NCI-H526 (cell line): ENCODE results near the gene SPIN1.
"Not testable (repeated sequence)": the region's sequence is repeated elsewhere in the genome, so short reads cannot be mapped to it uniquely, and the experiment has no call there.

Source experiments
- DNase-seq, 2 experiments: peaks; one replicate each; lab custom pipeline; 2025; lab: John Stamatoyannopoulos, UW

The SPIN1 gene

DNA sequence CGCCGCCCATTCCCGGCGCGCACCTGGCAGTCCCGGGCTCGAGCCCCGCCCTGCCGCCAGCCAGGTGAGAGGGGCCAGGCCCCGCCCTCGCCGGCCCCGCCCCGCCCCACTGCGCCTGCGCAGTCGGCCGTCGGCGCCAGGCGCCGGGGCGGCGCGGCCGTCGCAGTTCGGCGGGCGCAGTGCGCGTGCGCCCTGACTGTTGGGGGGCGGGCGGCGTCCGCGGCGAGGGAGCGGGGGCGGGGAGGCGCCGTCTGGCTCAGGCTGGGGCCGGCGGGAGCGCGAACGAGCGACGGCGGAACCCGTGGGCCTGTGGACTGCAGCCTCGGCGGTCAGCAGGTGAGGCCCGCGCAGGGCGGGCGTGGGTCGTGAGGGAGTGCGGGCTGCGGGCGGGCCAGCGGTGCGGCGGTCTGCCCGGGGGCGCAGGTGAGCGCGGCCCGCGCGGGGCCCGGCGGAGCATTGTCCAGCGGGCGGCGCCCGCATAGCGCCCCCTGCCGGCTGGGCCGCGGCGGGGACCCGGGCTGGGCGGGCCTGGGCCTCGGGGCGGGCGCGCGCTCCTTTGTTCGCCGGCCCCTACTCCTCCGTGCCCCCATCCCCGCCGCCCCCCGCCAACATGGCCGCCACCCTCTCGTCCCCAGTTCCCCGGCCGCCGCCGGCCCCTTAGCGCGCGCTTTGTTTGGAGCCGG lies at the start of gene SPIN1:
SPIN1 (plus strand) TSS at position 242 of the 683 bp plus-strand sequence. CDS start 38,096 bp downstream, outside the sequence.
- peak in 1 of 2 experiments; percentile 85 for DNase-seq

DNA sequence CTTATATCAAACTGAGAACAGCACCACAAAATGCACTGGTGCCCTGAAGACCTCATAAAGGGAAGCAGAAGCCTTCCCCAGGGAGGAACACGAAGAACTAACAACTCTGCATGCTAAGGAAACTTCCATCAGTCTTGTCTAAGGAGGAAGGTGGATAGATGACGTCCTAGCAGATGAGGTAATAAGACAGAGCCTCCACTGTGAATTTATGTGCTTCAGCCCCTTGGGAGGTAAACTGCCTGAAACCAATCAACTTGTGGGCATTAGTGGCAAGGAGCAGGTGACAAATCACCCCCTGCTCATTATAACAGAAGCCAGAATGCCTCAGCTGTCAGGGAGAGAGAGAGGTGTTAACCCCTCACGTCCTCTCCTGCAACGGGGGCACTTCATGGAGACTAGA lies 48.9 kb upstream of the SPIN1 start:
- no peak for DNase-seq

DNA sequence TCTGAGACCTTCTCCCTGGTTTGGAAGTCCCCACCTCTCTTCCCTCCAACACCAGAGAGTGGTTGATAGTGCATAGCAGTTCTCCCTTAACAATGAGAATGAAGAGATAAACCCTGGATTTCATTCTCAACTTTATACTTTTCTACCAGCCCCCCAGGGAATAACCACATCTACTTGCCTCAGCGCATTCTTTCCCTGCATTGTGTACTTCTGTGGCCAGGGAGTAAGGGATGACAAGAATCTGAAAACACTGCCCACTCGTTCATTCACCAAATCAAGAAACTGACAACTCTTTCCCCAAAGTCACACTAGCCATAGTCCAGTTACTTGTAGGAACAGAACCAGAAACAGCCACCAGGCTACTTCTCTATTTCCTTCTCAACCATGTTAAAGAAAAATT lies 46.0 kb upstream of the SPIN1 start:
- DNase-seq: no peak

DNA sequence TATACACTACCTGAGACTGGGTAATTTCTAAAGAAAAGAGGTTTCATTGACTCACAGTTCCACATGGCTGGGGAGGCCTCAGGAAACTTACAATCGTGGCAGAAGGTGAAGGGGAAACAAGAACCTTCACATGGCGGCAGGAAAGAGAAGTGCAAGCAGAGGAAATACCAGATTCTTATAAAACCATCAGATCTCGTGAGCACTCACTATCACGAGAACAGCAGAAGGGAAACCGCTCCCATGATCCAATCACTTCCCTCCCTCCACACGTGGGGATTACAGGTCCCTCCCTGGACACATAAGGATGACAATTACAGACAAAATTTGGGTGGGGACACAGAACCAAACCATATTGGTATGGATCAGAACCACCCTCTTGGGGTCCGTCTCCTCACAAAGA lies 44.2 kb upstream of the SPIN1 start:
- DNase-seq: no peak

DNA sequence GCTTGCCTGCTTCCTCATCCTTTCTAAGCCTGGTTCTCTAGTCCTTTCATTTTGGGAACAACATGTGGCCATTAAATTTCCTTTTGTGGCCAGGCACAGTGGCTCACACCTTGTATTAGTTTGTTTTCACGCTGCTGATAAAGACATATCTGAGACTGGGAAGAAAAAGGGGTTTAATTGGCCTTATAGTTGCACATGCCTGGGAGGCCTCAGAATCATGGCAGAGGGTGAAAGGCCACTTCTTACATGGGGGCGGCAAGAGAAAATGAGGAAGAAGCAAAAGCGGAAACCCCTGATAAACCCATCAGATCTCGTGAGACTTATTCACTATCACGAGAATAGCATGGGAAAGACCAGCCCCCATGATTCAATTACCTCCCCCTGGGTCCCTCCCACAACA lies 37.9 kb upstream of the SPIN1 start:
- not testable (repeated sequence) for DNase-seq

DNA sequence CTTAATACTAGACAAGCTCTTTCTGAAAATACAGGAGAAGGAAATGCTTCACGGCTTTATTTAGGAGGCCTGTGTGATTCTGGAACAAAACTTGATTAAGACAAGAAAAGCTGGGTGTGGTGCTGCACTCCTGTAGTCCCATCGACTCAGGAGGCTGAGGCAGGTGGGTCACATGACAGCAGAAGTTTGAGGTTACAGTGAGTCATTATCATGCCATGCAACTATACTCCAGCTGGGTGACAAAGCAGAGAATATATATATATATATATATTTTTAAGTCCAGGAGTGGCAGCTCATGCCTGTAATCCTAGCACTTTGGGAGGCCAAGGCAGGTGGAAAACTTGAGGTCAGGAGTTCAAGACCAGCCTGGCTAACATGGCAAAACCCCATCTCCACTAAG lies 33.1 kb upstream of the SPIN1 start:
- no peak for DNase-seq

DNA sequence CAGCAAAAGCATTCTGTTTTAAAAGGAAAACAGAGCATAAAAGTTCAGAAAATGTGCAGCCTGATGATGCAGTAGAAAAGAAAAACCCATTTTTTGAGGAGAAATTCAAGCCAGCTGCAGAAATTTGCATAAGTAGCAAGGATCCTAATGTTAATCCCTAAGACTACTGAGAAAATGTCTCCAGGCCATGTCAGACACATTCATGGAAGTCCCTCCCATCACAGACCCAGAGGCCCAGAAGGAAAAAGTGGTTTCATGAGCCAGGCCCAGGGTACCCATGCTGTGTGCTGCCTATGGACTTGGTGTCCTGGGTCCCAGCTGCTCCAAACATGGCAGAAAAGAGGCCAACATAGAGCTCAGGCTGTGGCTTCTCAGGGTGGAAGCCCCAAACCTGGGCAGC lies 31.0 kb upstream of the SPIN1 start:
- not testable (repeated sequence) for DNase-seq

DNA sequence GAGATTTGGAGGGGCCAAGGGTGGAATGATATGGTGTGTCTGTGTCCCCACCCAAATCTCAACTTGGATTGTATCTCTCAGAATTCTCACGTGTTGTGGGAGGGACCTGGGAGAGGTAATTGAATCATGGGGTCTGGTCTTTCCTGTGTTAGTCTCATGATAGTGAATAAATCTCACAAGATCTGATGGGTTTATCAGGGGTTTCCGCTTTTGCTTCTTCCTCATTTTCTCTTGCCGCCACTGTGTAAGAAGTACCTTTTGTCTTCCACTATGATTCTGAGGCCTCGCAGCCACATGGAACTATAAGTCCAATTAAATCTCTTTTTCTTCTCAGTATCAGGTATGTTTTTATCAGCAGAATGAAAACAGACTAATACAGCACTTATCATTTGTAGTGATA lies 29.5 kb upstream of the SPIN1 start:
- no peak for DNase-seq

DNA sequence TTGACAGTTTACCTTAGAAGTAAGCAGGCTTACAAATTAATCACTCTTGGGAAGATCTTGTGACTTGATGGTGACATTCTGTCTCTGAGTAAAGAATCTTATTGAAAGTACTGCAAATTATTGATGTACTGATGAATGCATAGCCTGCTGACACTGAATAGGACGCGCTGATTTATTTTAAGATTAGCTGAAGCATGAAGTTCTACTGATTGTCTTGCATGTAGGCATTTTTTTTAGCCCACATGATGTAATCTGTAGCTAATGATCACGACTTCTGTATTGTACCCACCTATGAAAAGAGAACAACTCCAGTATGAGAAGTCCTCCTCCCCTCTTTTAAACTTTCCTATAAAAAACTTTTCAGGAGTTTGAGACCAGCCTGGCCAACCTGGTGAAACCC lies 28.3 kb upstream of the SPIN1 start:
- no peak for DNase-seq

DNA sequence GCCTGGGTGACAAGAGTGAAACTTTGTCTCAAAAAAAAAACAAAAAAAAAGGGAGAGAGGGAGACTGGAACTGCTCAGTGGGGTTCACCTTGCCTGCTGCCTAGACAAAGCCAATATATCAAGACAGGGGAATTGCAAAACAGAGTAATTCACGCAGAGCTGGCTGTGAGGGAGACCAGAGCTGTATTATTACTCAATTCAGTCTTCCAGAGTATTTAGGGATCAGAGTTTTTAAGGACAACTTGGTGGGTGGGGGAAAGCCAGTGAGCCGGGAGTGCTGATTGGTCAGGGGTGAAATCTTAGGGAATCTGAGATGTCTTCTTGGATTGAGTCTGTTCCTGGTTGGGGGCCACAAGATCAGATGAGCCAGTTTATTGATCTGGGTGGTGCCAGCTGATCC lies 25.6 kb upstream of the SPIN1 start:
- DNase-seq: no peak

DNA sequence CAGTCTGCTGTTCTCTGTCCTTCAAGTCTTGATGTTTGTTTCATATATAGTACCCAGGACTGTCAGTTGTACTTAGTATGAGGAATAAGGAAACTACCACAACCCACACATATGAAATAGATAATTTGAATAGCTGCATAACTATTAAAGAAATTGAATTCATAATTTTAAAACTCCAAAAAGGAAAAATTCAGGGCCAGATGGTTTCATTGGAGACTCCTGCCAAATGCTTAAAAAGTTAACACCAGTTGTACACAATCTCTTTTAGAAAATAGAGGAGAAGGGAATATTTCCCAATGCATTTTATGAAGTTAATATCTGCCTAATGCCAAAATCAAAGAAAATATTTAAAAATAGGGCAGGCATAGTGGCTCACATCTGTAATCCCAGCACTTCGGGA lies 24.6 kb upstream of the SPIN1 start:
- DNase-seq: no peak

DNA sequence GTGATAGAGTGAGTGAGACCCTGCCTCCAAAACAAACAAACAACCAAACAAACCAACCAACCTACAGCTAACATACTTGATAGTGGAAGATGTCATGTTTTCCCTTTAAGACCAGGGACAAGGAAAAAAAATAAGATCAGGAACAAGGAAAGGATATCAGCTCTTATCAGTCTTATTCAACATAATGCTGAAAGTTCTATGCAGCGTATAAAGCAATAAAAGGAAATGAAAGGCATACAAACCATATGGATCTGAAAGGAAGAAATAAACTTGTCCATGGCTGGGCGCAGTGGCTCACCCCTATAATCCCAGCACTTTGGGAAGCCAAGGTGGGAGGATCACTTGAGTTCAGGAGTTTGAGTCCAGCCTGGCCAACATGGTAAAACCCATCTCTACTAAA lies 23.5 kb upstream of the SPIN1 start:
- no peak for DNase-seq

DNA sequence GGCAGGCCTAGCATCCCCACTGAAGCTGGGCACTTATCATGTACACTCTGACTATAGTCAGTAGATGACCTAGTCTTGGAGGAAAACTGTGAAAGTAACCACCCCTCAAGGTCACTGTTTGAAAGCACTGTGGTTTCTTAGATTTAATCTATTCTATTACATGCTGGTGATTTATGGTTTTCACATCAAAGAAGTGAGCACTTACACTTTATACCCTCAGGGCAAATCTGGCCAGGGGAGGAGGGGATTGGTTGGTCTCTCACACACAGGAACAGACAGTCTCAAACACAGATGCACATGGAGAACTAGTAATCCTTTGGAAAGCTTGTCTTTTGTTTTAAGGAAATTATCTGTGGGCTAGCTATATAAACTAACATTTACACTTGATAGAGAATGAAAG lies 17.9 kb upstream of the SPIN1 start:
- no peak for DNase-seq

DNA sequence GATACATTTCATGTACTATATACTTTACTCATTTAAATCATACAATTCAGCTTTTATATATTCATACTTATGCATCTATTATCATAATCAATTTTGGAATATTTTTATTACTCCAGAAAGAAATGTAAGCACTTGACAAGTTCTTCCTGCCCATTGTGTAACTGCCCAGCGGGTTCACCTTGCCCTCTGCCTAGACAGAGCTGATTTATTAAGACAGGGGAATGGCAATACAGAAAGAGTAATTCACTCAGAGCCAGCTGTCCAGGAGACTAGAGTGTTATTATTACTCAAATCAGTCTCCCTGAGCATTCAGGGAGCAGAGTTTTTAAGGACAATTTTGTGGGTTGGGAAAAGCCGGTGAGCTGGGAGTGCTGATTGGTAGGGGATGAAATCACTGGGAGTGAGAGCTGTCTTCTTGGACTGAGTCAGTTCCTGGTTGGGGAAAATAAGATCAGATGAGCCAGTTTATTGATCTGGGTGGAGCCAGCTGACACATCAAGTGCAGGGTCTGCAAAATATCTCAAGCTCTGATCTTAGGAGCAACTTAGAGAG lies 16.1 kb upstream of the SPIN1 start:
- no peak for DNase-seq

DNA sequence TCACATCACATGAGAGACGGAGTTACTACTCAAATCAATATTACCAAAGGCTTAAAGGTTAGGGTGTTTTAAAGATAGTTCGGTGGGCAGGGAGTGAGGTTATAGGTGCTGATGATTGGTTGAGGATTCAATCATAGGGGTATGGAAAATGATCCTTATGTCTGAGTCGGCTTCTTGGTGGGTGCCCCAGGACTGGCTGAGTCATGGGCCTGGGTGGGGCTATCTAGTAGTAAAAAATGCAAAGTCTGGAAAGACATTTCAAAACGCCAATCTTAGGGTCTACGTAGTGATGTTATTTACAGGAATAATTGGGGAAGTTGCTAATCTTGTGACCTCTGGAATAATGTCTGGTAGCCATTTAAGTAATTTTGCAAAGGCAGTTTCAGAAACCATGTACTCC lies 15.2 kb upstream of the SPIN1 start:
- DNase-seq: no peak

DNA sequence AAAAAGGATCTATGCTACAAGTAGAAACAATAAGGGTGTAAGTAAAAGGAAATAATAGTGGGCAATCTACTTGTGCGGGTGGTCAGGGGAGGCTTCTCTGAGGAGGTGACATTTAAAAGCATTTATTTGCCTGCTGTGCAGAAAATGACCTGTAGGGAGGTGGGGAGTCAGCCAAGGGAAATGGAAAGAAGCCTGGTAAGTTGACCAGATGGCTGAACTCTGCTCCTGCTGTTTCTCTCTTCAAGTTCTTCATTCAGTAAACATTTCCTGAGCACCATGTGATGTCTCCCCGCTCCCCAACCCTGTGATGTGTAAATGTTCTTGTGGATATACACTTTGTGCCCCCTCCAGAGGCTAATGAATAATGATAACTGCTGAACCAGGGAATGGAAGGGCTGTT lies 9.9 kb upstream of the SPIN1 start:
- no peak for DNase-seq

DNA sequence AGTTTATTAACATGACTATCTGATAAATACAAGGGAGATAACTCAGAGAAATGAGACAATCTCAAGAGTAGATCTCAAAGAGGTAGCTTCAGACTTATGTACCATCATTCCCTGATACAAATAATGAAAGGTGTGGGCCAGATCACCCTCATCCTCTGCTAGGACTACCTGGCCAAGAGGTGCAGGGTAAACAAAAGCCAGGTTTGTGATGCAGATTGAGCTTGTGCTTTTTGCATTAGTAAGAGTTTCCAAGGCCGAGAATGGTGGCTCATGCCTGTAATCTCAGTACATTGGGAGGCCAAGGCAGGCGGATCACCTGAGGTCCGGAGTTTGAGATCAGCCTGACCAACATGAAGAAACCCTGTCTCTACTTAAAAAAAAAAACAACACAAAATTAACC lies 8.9 kb upstream of the SPIN1 start:
- no peak for DNase-seq

DNA sequence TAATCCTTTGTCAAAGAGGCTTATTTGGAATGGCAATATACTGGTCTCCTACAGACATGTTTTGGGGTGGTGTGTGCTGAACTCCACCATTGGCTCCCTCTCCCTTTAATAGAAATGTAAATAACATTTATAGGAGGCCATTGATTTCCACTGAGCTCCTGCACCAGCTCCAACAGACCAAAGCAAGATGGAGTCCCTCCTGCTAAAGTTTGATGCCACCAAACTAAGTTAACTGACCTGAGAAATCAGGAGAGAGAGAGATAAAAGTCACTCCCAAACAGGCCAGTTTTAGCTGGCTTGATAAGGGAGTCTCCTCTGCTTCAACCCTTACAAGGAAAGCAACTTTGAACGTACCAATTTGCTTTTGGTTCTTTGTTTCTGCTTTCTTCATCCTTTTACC lies 8.1 kb upstream of the SPIN1 start:
- DNase-seq: no peak

DNA sequence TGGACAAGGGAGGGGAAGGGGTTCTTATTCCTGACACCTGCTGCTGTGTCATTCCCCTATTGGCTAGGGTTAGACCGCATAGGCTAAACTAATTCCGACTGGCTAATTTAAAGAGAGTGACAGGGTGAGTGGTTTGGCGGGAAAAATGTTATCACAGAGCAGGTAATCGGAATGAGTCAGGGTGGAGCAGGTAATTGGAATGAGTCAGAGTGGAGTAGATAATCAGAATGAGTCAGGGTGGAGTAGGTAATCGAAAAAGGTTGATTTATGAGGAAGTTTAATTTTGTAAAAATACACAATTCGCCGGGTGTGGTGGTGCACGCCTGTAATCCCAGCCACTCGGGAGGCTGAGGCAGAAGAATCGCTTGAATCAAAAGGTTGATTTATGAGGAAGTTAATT lies 6.9 kb upstream of the SPIN1 start:
- not testable (repeated sequence) for DNase-seq

DNA sequence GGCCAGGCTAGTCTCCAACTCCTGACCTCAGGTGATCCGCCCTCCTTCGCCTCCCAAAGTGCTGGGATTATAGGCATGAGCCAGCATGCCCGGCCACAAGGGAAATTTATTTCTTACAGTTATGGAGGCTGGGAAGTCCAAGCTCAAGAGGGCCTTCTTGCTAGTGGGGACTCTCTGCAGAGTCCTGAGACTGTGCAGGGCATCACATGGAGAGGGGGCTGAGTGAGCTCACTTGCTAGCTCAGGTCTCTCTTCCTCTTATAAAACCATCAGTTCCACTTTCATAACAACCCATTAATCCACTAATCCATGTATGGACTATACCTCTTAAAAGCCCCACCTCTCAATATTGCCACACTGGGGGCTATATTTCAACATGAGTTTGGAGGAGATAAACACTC lies 5.1 kb upstream of the SPIN1 start:
- DNase-seq: no peak

DNA sequence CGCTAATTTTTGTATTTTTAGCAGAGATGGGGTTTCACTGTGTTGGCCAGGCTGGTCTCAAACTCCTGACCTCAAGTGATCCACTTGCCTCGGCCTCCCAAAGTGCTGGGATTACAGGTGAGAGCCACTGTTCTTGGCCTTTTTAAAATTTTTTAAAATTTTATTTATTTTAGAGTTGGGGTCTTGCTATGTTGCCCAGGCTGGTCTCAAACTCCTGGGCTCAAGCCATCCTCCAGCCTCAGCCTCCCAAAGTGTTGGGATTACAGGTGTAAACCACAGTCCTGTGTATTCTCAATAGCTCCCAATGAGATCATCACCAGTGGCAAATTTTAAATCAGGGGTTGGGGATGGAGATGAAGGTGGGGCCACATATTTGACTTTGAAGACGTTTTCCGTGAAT lies 2.1 kb upstream of the SPIN1 start:
- not testable (repeated sequence) for DNase-seq

DNA sequence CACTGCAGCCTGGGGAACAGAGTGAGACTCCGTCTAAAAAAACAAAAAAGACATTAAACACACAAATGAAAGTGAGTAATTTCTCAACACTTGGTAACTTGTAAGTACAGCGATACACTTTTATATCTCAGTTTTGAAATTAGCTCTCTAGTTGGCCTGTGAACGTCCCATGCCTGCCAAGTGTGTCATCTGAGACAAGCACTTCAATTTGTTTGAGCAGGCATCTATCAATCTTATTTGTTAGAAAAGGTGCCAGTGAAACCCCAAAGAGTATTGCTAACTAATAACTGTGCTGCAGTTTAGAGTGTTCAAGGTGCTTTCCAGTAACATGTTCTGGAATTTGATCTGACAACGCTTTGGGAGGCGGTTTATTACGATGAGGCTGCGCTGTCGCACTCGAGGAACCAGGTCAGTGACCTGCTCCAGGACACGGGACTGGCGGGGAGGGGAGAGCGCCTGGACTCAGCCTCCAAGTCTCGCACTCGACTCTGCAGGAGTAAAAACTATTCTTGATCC lies 1.1 kb upstream of the SPIN1 start:
- DNase-seq: peak; percentile 17 to 56

DNA sequence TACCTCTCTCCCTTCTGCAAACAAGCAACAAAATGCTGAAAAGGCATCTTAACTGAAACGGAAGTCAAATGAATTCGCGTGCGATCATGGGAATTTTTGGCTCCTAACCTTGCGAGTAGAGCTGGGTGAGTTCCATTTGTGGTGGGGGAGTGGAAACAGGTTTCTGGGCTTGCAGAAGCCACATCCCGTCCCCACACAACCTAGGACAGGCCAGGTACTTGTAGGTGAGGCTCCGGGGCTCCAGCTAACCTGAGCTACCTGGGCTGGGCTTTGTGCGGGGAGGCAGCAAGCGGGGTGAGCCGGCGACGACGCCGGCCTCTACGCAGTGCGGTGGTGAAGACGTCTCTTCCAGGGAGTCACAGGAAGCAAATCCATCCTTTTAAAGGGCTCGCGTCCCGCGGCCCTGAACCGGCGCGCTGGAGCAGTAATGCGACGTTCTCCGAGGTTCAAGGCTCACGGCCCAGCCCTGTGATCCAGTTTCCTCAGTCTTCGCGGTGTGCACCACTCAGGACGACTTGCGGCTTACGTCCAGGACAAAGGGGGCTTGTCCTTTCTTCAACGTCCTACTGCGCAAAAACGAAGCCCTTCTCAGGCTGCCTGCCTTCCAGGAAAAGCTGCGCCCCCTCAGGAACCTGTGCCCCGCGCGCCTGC lies 567 bp upstream of the SPIN1 start:
- peak; percentile 48 to 85 for DNase-seq
